A673 (cell line): Measurements from ENCODE around the gene PHF24.

Experiments used
- EZH2 ChIP-seq: fragments of 200-600 bp; sonication (generic); IDR thresholded peaks from 2 replicates; pipeline ENCODE4 v1.6.1; 2017; ENCODE audit warnings: borderline replicate concordance, low read depth, mild to moderate bottlenecking, mixed read lengths, antibody characterized with exemption, low read length; ENCODE audit not compliant: poor library complexity, severe bottlenecking
- TF ChIP-seq, protein P1 (sequence below): fragments of 300-800, 200-600 bp; sonication (generic); conservative IDR thresholded peaks from 2 replicates; pipeline ENCODE4 v1.5.1; 2017; ENCODE audit warnings: low read depth, mild to moderate bottlenecking, antibody characterized with exemption, low read length, moderate library complexity, mixed read lengths

DNA sequence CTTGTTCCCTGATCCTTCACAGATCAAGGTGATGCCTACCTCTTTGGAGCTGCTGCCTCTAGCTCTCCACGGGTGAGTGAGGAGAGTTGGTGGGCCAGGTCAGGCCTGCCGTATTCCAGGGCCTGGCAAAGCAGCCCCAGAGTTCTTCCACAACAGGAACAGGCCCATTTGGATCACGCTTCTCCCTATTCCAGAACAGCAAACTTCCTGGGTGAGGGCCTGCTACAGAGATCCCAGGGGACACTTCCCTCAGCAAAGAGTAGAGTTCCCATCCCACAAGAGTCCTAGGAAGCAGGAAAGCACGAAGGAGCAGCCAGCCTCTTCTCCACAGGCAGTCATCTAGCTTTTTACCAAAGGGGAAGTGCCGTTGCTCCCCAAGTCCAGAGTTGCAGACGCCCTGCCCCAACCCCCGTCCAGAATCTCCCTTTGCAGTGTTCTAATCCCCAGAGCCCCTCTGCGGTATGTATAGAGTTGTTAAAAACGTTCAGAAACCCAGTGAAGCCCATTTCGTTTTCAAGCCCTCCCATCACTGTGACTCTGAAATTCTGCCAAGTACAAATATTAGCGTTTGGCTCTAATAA lies 22.2 kb downstream of the PHF24 start:
- TF ChIP-seq, protein P1, sequence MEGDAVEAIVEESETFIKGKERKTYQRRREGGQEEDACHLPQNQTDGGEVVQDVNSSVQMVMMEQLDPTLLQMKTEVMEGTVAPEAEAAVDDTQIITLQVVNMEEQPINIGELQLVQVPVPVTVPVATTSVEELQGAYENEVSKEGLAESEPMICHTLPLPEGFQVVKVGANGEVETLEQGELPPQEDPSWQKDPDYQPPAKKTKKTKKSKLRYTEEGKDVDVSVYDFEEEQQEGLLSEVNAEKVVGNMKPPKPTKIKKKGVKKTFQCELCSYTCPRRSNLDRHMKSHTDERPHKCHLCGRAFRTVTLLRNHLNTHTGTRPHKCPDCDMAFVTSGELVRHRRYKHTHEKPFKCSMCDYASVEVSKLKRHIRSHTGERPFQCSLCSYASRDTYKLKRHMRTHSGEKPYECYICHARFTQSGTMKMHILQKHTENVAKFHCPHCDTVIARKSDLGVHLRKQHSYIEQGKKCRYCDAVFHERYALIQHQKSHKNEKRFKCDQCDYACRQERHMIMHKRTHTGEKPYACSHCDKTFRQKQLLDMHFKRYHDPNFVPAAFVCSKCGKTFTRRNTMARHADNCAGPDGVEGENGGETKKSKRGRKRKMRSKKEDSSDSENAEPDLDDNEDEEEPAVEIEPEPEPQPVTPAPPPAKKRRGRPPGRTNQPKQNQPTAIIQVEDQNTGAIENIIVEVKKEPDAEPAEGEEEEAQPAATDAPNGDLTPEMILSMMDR = no peak
- no peak for TF ChIP-seq EZH2
